GM12878 (cell line): Measurements from ENCODE around the gene TXNRD1. TPM values are rescaled to one million over a fixed set of nuclear protein-coding genes. Genes with fewer than 3 reads are reported as not detected.

Experiments used
- ATAC-seq: fragments of 200-7000 bp; cut with Tn5 transposase; 3 replicates; pipeline ENCODE4 v1.9.1; 2020; ENCODE audit warnings: mild to moderate bottlenecking, moderate library complexity
- BruUV-seq: library from RNA; stranded (reverse); fragments of 400-500 nt; replicated peaks from 2 replicates; lab custom pipeline; 2021; lab: Mats Ljungman, UMichigan
- CTCF ChIA-PET: fragments of 300-600 bp; sonication (Branson Sonifier 250); formaldehyde crosslinking; extraction: SDS; loops from one replicate; lab custom pipeline; 2021; ENCODE audit warnings: inconsistent platforms; lab: Yijun Ruan, JAX
- POLR2A ChIA-PET: fragments of 350-600 bp; formaldehyde crosslinking; extraction: SDS; loops from one replicate; lab custom pipeline; 2021; ENCODE audit warnings: inconsistent platforms; lab: Charles Lee
- RAD21 ChIA-PET: fragments of 300-600 bp; sonication (Branson Sonifier 250); formaldehyde crosslinking; loops from one replicate; lab custom pipeline; 2023; ENCODE audit warnings: antibody characterized with exemption; ENCODE audit not compliant: unreplicated experiment; lab: Charles Lee
- SMC1A ChIA-PET: fragments of 300-600 bp; sonication (Branson Sonifier 250); formaldehyde crosslinking; loops from one replicate; lab custom pipeline; 2023; ENCODE audit not compliant: unreplicated experiment, uncharacterized antibody; lab: Charles Lee
- DNase-seq: peaks from one replicate; pipeline ENCODE4 v3.0.0-alpha.2; 2011; ENCODE audit warnings: low read depth, low spot score
- FAIRE-seq: peaks from 3 replicates; lab custom pipeline; 2011; peaks lifted over from hg19 to GRCh38; lab: Jason Lieb, UNC
- H2AFZ ChIP-seq: 2 replicates; pipeline ENCODE4 v1.6.0; 2011; ENCODE audit warnings: low read depth, low read length, control low read depth; ENCODE audit not compliant: control insufficient read depth
- H3K27ac ChIP-seq: 2 replicates; pipeline ENCODE4 v1.5.1; 2011; ENCODE audit warnings: control low read depth; ENCODE audit not compliant: control insufficient read depth, insufficient read depth
- H3K27me3 ChIP-seq, 2 experiments: replicated peaks in 1 of 2; 2 replicates each; pipeline versions ENCODE4 v1.6.0 to v1.6.1; 2011; ENCODE audit warnings: low read length in 1 of 2; ENCODE audit not compliant: control insufficient read depth in 2 of 2, insufficient read depth in 2 of 2
- H3K36me3 ChIP-seq, 2 experiments: 2 replicates each; pipeline ENCODE4 v1.5.1; 2011; ENCODE audit warnings: low read length in 1 of 2; ENCODE audit not compliant: control insufficient read depth in 2 of 2, insufficient read depth in 2 of 2
- H3K4me1 ChIP-seq: 2 replicates; pipeline ENCODE4 v1.6.1; 2011; ENCODE audit warnings: mild to moderate bottlenecking, low read length, moderate library complexity, mixed read lengths; ENCODE audit not compliant: control insufficient read depth, insufficient read depth
- H3K4me2 ChIP-seq: 2 replicates; pipeline ENCODE4 v1.6.0; 2011; ENCODE audit warnings: control low read depth; ENCODE audit not compliant: control insufficient read depth, insufficient read depth
- H3K4me3 ChIP-seq: fragments of 200-600 bp; sonication (generic); 2 replicates; pipeline ENCODE4 v1.5.1; 2016
- H3K79me2 ChIP-seq: 2 replicates; pipeline ENCODE4 v1.6.0; 2011; ENCODE audit warnings: low read length; ENCODE audit not compliant: control insufficient read depth, insufficient read depth
- H3K9ac ChIP-seq: 2 replicates; pipeline ENCODE4 v1.8.0; 2011; ENCODE audit warnings: low read length, control low read depth, mixed read lengths; ENCODE audit not compliant: control insufficient read depth, insufficient read depth
- H3K9me3 ChIP-seq: replicated peaks from 3 replicates; pipeline ENCODE4 v1.5.1; 2011; ENCODE audit warnings: mild to moderate bottlenecking, low read length; ENCODE audit not compliant: control insufficient read depth, insufficient read depth
- H4K20me1 ChIP-seq: 2 replicates; pipeline ENCODE4 v1.6.0; 2011; ENCODE audit not compliant: control insufficient read depth, insufficient read depth
- BACH1 ChIP-seq: fragments of 450-650 bp; IDR thresholded peaks from 2 replicates; pipeline ENCODE4 v1.6.1; 2017; ENCODE audit warnings: mild to moderate bottlenecking, borderline replicate concordance
- CBX3 ChIP-seq: fragments of 200-600 bp; sonication (generic); IDR thresholded peaks from 2 replicates; pipeline ENCODE4 v1.6.1; 2016; ENCODE audit warnings: low read depth, borderline replicate concordance
- CEBPZ ChIP-seq: fragments of 150-350 bp; IDR thresholded peaks from 2 replicates; pipeline ENCODE4 v1.6.1; 2016; ENCODE audit warnings: low read depth, low read length
- HDAC6 ChIP-seq: fragments of 200-600 bp; sonication (generic); IDR thresholded peaks from one replicate; pipeline ENCODE4 v1.8.0; 2017; ENCODE audit warnings: antibody characterized with exemption; ENCODE audit not compliant: unreplicated experiment
- POLR2AphosphoS2 ChIP-seq: IDR thresholded peaks from 2 replicates; pipeline ENCODE4 v1.6.1; 2011; ENCODE audit warnings: low read depth, mild to moderate bottlenecking, low read length, improper control_type of control experiment, moderate library complexity
- RAD21 ChIP-seq: IDR thresholded peaks from 2 replicates; pipeline ENCODE4 v1.6.1; 2011; ENCODE audit warnings: mild to moderate bottlenecking, low read depth, low read length, moderate library complexity; ENCODE audit not compliant: insufficient read depth
- RUNX3 ChIP-seq: IDR thresholded peaks from 2 replicates; pipeline ENCODE4 v1.6.1; 2012; ENCODE audit warnings: low read length, inconsistent platforms
- SP1 ChIP-seq: IDR thresholded peaks from one replicate; pipeline ENCODE4 v1.6.1; 2011; ENCODE audit warnings: low read depth, low read length
- SRF ChIP-seq, 2 experiments: IDR thresholded peaks; 2 replicates each; pipeline ENCODE4 v1.6.1; 2011; ENCODE audit warnings: low read depth in 2 of 2, low read length in 2 of 2, mild to moderate bottlenecking in 1 of 2, moderate library complexity in 1 of 2
- STAT1 ChIP-seq: fragments of 450-650 bp; conservative IDR thresholded peaks from 2 replicates; pipeline ENCODE4 v1.6.1; 2014; ENCODE audit warnings: antibody characterized with exemption, mild to moderate bottlenecking
- SUZ12 ChIP-seq: fragments of 200-600 bp; sonication (generic); IDR thresholded peaks from one replicate; pipeline ENCODE4 v1.6.1; 2018; ENCODE audit warnings: antibody characterized with exemption, mild to moderate bottlenecking; ENCODE audit not compliant: unreplicated experiment
- YBX1 ChIP-seq: fragments of 450-650 bp; IDR thresholded peaks from 2 replicates; pipeline ENCODE4 v1.6.1; 2016; ENCODE audit warnings: antibody characterized with exemption
- ZBED1 ChIP-seq: IDR thresholded peaks from 2 replicates; pipeline ENCODE4 v1.6.1; 2016; ENCODE audit warnings: borderline replicate concordance
- ZZZ3 ChIP-seq: IDR thresholded peaks from 2 replicates; pipeline ENCODE4 v1.6.1; 2011; ENCODE audit warnings: low read depth; ENCODE audit not compliant: control insufficient read depth, insufficient read length
- WGBS: methylation state at CpG from one replicate; pipeline ENCODE4 v1.1.6; 2016; ENCODE audit warnings: low lambda C conversion rate; ENCODE audit not compliant: insufficient replicate concordance, insufficient coverage; ENCODE audit errors: missing lambda C conversion rate; 5-methylcytosine and 5-hydroxymethylcytosine counted together
- in situ Hi-C: fragments of 300-500 bp; cut with MboI; formaldehyde crosslinking; loops from 9 replicates; pipeline ENCODE4 v1.14.3; 2018; ENCODE audit warnings: mixed read lengths
- intact Hi-C: fragments of 100-400 bp; cut with micrococcal nuclease; formaldehyde crosslinking; loops from one replicate; pipeline ENCODE4 v1.14.2; 2022; ENCODE audit not compliant: unreplicated experiment
- polyA plus RNA-seq, 11 experiments: library from polyadenylated mRNA; depleted of rRNA in 4 of 11; unstranded in 6 of 11; stranded (reverse) in 5 of 11; fragments of >200 nt; fragmentation: Nextera tagmentation in 4 of 11; fragmentation: Illumina TruSeq in 1 of 11; extraction: Ambion mirVana in 4 of 11; extraction: Trizol in 1 of 11; gene quantifications; 1 replicate in 1 of 11; 2 replicates in 10 of 11; pipeline versions ENCODE4 v1.2.1 to v1.2.3, GENCODE V29; 2011 to 2016; ENCODE audit warnings: inconsistent platforms in 2 of 11, missing spikeins in 2 of 11, low read depth in 1 of 11
- total RNA-seq, 4 experiments: library from RNA; depleted of rRNA in 3 of 4; stranded (reverse); fragments of >200 nt in 3 of 4; fragmentation: Illumina TruSeq in 1 of 4; extraction: Trizol in 1 of 4; gene quantifications; 2 replicates each; pipeline versions ENCODE4 v1.2.1 to v1.2.3, GENCODE V29; 2013 to 2021
- TF ChIP-seq, protein P1 (sequence below): fragments of 150-350 bp; IDR thresholded peaks from 2 replicates; pipeline ENCODE4 v1.6.1; 2014; ENCODE audit warnings: mild to moderate bottlenecking, low read depth, low read length
- TF ChIP-seq, protein P2 (sequence below): IDR thresholded peaks from 2 replicates; pipeline ENCODE4 v1.6.1; 2012; ENCODE audit warnings: low read depth, low read length, improper control_type of control experiment

The TXNRD1 gene
- total and polyA plus RNA-seq, 10 of the 15 experiments (the other 5 are each of a cell fraction or from before 2014, with no cell fraction given) = 52.6 to 84.6 (median 67.8) TPM

DNA sequence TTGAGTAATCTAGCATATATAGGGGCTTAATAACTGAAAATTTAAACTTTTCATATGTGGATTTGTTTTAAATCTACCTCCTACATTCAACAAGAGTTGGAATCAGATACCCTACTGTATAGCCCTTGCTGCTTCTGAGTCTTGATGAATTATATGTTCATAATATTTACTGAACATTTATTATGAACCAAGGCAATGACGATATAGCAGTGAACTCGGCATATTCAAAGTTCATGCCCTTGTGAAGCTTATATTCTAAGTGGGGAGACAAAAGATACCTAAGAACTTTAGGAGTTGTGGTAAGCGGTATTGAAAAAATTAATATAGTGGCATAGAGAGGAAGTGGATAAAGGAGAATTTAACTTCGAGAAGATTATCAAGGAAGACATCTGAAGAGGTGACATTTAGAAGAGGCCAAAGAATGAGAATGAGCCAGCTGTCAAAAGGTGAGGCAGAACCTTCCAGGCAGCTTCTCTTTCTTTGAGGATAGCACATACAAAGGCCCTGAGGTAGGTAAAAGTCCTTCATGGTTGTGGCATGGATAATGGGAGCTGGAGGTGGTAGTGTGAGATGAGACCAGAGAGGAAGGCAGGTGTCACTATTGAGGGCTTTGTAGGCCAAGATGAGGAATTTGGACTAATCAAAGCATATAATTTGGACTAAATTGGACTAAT, 98.1 kb downstream of the TXNRD1 start:
- no peak for FAIRE-seq
- TSS peak; percentile 16 for BruUV-seq
- intact Hi-C loops = no loop called here

More for the DNA sequence above, 98.1 kb downstream of the TXNRD1 start:
- 72% methylated on average over 4 of the region's 4 CpGs for WGBS
- ChIA-PET RAD21 (interaction anchor here (1.3 kb wide), 1 partner anchor 26 kb away, joined by 4 read pairs; no protein-coding TSS in a partner anchor), CTCF (interaction anchor here (0.6 to 1.3 kb wide), 5 partner anchors 10 to 113 kb away, joined by 3 to 4 read pairs (median 4); partner anchors contain the start of gene EID3), SMC1A (interaction anchor here (1.0 to 2.0 kb wide), 3 partner anchors 10 to 25 kb away, joined by 3 to 6 read pairs (median 4); partner anchors contain the start of gene EID3), POLR2A (interaction anchor here (1.1 kb wide), 1 partner anchor 13 kb away, joined by 3 read pairs; no protein-coding TSS in a partner anchor)
- Histone ChIP-seq H3K4me2 (no peak overlapping the region), H3K9ac (no peak overlapping the region), H3K4me3 (no peak overlapping the region), H3K27ac (no peak overlapping the region), H3K4me1 (no peaks in the 10 kb centered on the region), H2AFZ (no peak overlapping the region), H4K20me1 (no peaks in the 10 kb centered on the region), H3K27me3 (no peaks in the 10 kb centered on the region), H3K36me3 (peaks cover 11 to 26% of the 10 kb centered on the region in 2 experiments), H3K79me2 (peaks cover 8% of the 10 kb centered on the region), H3K9me3 (no peaks in the 10 kb centered on the region)
- no peak for DNase-seq
- ATAC-seq = no peak
- TF ChIP-seq ZBED1 = no peak
- TF ChIP-seq ZZZ3 = no peak
- no peak for TF ChIP-seq SRF (IDR thresholded peaks at IDR 0.05; ENCODE audit: low read depth in 2 of 2, low read length in 2 of 2)
- TF ChIP-seq, protein P1, sequence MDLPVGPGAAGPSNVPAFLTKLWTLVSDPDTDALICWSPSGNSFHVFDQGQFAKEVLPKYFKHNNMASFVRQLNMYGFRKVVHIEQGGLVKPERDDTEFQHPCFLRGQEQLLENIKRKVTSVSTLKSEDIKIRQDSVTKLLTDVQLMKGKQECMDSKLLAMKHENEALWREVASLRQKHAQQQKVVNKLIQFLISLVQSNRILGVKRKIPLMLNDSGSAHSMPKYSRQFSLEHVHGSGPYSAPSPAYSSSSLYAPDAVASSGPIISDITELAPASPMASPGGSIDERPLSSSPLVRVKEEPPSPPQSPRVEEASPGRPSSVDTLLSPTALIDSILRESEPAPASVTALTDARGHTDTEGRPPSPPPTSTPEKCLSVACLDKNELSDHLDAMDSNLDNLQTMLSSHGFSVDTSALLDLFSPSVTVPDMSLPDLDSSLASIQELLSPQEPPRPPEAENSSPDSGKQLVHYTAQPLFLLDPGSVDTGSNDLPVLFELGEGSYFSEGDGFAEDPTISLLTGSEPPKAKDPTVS = no peak
- TF ChIP-seq RUNX3 = no peak
- TF ChIP-seq, protein P2, sequence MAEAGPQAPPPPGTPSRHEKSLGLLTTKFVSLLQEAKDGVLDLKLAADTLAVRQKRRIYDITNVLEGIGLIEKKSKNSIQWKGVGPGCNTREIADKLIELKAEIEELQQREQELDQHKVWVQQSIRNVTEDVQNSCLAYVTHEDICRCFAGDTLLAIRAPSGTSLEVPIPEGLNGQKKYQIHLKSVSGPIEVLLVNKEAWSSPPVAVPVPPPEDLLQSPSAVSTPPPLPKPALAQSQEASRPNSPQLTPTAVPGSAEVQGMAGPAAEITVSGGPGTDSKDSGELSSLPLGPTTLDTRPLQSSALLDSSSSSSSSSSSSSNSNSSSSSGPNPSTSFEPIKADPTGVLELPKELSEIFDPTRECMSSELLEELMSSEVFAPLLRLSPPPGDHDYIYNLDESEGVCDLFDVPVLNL = no peak
- no peak for TF ChIP-seq RAD21
- TF ChIP-seq STAT1 = no peak
- no peak for TF ChIP-seq HDAC6
- no peak for TF ChIP-seq CEBPZ
- TF ChIP-seq SUZ12 = no peak
- TF ChIP-seq POLR2AphosphoS2 = no peak
- TF ChIP-seq CBX3 = no peak
- no peak for TF ChIP-seq BACH1
- no peak for TF ChIP-seq SP1
- no peak for TF ChIP-seq YBX1
- in situ Hi-C loops = no loop called here
